GM18498 (cell line): ENCODE data around the gene MRPS25.

Experiments
- ATAC-seq: cut with Tn5 transposase; IDR thresholded peaks from one replicate; pipeline ENCODE4 v1.9.1; 2021; ENCODE audit warnings: mild to moderate bottlenecking, moderate library complexity; ENCODE audit not compliant: unreplicated experiment

Gene MRPS25

GRCh38 chr3:15064835-15065549 is at the start of gene MRPS25:
MRPS25 (minus strand) TSS chr3:15065315; CDS start chr3:15065194, 121 bp downstream.
- ATAC-seq, result peak; percentile 96

DNA sequence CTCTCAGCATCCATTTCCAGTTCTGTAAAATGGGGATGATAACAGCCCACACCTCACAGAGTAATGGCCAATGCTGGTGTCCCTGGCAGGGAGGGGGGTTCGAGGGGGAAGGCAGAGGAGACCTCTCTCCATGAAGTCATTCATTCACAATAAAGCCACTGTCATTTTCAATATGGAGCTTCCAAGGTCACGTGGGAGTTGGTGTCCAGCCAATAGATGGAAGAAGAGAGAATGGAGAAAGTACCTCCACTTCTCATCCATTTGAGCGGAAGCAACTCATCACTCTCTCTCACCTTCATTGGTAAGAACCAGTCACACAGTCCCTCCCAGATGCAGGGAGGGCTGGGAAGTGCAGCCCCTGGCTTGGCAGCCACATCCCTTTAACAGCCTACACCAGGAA is 48.8 kb upstream of the MRPS25 start:
- ATAC-seq, result no peak

DNA sequence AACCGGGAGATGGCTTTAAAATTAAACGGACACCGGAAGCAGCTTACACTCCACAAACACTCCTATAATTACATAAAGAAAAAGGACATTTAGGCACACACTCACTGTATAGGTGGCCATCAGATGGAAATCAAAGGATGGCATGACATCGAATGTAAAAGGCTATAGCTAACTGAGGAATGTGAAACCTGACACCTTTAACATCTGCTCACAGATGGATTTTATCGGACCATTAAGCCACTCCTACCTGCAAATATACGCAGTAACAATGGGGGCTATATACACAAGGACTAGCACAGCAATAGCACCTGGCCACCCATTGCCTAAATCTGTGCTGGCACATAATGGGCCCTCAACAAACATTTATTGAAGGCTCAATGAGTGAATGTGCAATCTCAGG is 48.4 kb upstream of the MRPS25 start:
- ATAC-seq, result no peak

DNA sequence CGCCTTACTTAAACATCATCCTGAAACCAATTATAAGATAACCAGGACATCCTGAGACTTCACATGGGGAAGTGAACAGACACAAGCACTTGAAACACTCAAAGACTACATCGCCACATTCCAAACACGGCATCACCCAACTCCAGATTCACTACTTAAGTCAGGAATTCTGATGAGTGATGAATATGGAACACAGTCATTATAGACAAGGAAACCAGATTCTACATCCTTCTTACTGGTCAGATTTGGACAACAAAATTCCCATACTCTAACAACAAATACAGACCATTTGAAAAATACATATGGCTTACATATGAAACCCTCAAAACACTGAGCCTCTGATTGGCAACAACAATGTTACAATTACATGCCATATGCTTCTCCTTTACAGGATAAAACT is 46.9 kb upstream of the MRPS25 start:
- no peak for ATAC-seq

- ATAC-seq, result no peak
Observed at GRCh38 chr3:15110206-15110605, 45.1 kb upstream of the MRPS25 start.

DNA sequence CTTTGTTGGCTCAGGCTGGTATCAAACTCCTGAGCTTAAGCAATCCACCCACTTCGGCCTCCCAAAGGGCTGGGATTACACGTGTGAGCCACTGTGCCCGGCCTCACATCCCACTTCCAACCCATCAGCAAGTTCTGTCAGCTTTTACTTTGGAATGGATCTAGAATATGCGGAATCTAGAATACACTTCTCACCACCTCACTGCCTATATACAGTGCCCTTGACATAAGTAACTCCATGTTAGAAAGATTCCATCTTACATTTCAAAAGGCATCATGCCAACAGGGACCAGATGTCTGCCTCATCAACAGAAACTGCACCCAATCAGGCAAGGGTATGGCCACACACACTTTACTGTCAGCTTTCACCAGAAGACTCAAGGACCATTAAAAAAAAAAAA is 43.8 kb upstream of the MRPS25 start:
- no peak for ATAC-seq

- peak; percentile 92 for ATAC-seq
Observed at GRCh38 chr3:15108082-15108545, 43.0 kb upstream of the MRPS25 start.

- no peak for ATAC-seq
Observed at GRCh38 chr3:15107075-15107947, 42.2 kb upstream of the MRPS25 start.

DNA sequence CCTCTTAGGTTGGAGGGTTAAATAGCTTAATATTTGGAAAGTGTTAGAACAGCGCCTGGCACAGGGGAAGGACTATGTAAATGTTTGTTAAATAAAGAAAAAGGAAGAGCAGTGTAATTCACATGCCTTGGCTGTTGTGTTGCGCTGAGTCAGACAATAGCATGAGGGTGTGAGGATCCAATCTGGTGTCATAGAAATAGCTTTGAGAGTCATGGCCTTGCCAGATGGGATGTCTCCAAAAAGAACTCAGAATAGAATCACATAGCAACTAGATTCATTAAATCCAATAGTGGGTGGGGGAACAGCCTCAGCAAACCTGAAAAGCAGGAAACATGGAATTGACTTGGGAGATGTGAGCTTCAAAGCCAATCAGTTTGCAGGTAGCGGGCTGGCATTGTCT is 37.7 kb upstream of the MRPS25 start:
- ATAC-seq, result no peak

GRCh38 chr3:15102256-15102655 is 37.1 kb upstream of the MRPS25 start:
- ATAC-seq, result no peak

- peak; percentile 15 for ATAC-seq
Observed at GRCh38 chr3:15099364-15100098, 34.4 kb upstream of the MRPS25 start.

DNA sequence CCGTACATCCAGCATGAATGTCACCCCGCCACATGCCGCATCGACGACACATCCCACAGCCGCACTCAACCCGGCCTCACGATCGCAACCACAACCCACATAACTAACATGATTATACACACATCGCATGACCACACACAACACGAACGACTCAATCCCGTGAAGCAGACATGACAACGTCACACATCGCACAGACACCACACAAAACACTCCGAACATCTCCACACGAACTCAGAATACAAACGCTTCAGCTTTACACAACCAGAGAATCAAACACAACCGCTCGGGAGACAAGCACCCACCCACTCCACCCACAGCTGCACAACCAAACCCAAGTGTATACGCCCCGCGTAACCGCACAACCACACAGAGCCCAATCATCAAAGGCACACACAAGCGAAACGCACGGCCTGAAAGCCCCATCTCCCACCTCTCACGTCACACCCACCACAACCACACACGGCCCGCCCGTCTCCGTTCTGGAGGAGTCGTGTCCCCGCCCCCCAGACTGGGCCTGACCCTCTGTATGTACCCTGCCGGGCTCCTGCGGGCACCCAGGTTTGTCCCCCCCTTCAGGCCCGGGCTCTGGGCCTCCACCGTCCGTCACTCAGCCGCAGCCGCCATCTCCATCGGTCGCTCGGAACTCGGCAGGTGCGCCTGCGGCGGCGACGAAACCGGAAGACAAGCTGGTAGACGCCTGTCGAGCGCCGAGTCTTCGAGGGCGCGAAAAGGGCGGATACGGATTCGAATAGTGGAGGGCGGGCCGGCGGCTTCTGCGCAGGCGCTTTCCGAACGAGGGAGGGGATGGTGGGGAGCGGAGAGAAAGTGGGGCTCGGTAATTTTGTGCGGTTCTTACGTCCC is 33.6 kb upstream of the MRPS25 start, which contains the start of gene RBSN:
Gene RBSN, minus strand, starts transcription at position 646 of the 861 bp plus-strand sequence. CDS start 3,028 bp downstream, outside the sequence.
- peak; percentile 89 for ATAC-seq

GRCh38 chr3:15097891-15098290 is 32.8 kb upstream of the MRPS25 start:
- no peak for ATAC-seq

GRCh38 chr3:15096046-15096445 is 30.9 kb upstream of the MRPS25 start:
- ATAC-seq, result no peak

- no peak for ATAC-seq
Observed at GRCh38 chr3:15094187-15094875, 29.2 kb upstream of the MRPS25 start.

DNA sequence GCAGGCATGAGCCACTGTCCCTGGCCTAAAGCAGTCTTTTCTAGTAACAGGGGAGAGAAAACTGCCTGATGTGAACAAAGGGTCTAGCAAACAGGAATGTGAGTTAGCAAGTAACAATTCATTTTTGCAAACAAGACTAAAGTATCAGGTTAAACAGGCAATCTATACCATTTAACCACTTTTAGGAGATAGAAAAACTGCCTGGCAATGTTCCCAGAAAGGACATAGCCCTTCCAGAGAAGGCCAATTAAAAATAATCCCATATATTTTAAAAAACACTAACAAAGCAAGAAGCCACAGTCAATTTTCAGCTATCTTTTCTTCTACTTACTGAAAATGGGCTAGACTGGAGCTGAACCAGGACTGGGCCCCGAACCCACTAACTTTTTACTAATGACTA is 27.6 kb upstream of the MRPS25 start:
- no peak for ATAC-seq

DNA sequence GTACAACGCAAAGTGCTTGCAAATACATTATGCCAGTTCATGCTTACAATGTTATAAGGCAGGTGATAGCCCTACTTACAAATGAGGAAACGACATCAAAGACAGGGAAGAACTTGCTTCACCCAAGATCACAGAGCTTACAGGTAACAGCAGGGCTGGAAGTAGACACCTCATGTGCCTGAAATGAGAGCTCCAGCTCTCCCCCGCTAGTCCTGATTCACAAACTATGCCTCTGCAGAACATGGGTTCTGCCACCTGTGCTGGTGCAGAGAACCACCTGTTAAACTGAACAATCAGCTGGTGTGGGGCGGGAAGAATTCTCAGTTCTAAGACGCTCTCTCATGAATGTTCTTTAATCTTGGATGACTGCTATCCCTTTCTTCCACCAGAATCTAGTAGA is 26.5 kb upstream of the MRPS25 start:
- no peak for ATAC-seq

- no peak for ATAC-seq
Observed at GRCh38 chr3:15089201-15089600, 24.1 kb upstream of the MRPS25 start.

DNA sequence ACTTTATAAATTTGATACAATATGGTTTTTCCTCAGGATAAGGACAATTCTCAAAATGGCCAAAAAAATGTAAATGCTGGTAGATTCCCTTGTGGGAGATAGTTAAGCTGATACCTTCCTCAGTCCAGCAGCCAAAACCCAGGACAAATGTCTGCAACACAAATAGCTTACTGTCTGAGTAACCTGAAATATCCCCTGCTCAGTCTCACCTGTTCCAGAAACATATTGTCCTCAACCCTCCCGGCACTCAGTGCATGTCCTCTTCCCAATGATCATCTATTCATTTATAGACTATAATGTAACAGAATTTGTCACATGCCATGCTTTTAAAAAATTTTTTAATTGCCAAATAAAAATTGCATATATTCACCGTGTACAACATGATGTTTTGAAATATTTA is 21.6 kb upstream of the MRPS25 start:
- no peak for ATAC-seq

GRCh38 chr3:15086263-15086662 is 21.1 kb upstream of the MRPS25 start:
- ATAC-seq, result no peak
